ENCODE measurements around the gene CFAP61.
A peak's percentile ranks its signal among the peaks of the same experiment; 100 is the strongest.
"Not testable (repeated sequence)": the region's sequence is repeated elsewhere in the genome, so short reads cannot be mapped to it uniquely, and the experiment has no call there.

Gene CFAP61

GRCh38 chr20:20083807-20084206, 31.5 kb downstream of the CFAP61 start:
- FAIRE-seq (peak; percentile 75), DNase-seq (ENCODE audit: extremely low spot score, insufficient read length, low read depth) (no peak)

DNA sequence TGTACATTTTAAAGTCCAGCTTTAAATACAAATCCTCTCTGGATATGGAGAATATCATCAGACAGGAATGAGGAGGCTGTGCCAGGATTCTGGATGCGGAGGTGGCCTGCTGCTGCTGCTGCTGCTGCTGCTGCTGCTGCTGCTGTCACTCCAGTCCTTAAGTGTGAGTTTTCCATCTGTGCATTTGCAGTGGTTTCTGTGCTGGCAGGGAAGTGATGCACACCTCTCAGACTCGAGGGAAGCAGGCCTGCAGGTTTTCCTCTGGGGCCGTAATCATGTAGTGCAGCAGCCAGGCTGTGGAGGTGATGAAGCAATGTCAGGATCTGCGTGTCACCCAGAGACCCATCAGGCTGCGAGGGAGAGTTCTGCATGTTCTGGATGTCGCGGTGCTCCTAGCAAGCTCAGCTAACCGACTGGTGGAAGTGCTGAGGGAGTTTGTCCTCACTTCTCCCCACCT, 32.0 kb downstream of the CFAP61 start:
- no peak for DNase-seq (ENCODE audit: extremely low spot score, insufficient read length, low read depth)
- no peak for FAIRE-seq

DNA sequence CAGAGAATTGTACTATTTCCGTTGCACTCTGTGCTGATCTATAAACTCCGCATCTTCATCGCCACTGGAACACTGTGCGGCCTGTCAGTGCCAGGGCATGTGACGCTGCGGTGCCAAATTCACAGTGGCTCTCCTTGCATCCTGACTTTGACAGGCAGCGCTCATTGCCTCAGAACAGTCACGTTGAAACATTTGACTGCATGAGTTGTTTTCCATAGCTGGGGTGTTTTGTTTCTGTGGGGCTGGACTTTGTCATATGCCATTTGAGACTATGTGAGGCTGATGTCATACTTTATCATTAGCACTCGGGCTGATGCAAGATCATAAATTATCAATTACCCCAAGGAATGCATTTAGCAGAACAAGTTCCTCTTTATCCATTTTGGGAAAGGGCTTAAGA, 32.7 kb downstream of the CFAP61 start:
- DNase-seq (ENCODE audit: extremely low spot score, insufficient read length, low read depth) (no peak), FAIRE-seq (no peak)

GRCh38 chr20:20085812-20086211, 33.5 kb downstream of the CFAP61 start:
- no peak for FAIRE-seq
- DNase-seq (ENCODE audit: extremely low spot score, insufficient read length, low read depth): no peak

GRCh38 chr20:20089018-20089417, 36.7 kb downstream of the CFAP61 start:
- FAIRE-seq: no peak

DNA sequence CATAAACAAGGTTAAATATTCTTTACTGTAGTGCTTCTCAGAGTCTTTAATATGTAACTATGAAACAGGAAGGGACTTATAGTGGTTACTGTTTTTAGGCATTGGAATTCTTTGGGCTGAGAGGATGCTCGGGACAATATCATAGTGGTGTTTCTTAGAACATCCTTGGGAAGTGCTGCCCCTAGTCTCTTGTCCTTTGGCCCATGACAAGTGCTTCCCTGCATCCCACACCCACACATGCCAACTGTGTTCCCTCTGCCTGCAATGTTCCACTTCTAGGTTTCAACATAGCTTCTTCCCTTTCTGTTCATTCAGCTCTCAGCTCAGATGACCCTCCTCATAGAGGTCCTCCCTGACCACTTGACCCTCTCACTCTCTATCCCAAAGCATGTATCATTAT, 37.6 kb downstream of the CFAP61 start:
- DNase-seq (ENCODE audit: extremely low spot score, insufficient read length, low read depth) (no peak), FAIRE-seq (no peak)

More at GRCh38 chr20:20089018-20089417, 36.7 kb downstream of the CFAP61 start:
- no peak for DNase-seq (ENCODE audit: extremely low spot score, insufficient read length, low read depth)

DNA sequence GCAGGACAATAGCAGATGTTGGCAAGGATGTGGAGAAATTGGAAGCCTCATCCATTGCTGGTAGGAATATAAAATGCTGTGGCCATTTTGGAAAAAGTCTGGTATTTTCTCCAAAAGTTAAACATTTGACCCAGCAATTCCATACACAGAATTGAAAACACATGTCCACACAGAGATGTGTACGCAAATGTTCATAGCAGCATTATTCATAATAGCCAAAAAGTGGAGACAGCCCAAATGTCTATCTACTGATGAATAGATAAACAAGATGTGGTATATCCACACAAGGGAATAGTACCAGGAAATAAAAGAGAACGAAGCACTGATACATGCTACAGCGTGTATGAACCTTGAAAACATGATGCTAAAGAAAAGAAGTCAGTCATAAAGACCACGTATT, 40.5 kb downstream of the CFAP61 start:
- FAIRE-seq: no peak
- no peak for DNase-seq (ENCODE audit: extremely low spot score, insufficient read length, low read depth)

DNA sequence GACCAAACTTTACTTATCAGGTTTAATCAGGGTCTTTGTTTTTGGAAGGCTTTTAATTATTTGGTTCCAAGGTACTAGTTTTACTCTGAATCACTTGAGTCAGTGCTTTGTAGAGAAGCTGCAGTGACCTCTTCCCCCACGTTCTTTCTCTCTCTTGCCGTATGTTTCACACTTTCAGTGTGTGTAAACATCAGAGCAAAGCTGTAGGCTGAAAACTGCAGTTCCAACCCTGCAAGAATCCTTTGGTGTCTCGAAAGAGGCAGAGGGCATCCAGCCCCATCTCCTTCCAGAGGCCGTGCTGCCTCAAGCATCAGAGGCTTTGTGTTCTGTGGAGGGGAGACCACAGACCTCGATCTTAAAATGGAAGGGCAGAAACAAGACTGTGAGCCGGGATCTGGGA, 42.1 kb downstream of the CFAP61 start:
- FAIRE-seq: no peak
- DNase-seq (ENCODE audit: extremely low spot score, insufficient read length, low read depth): no peak

DNA sequence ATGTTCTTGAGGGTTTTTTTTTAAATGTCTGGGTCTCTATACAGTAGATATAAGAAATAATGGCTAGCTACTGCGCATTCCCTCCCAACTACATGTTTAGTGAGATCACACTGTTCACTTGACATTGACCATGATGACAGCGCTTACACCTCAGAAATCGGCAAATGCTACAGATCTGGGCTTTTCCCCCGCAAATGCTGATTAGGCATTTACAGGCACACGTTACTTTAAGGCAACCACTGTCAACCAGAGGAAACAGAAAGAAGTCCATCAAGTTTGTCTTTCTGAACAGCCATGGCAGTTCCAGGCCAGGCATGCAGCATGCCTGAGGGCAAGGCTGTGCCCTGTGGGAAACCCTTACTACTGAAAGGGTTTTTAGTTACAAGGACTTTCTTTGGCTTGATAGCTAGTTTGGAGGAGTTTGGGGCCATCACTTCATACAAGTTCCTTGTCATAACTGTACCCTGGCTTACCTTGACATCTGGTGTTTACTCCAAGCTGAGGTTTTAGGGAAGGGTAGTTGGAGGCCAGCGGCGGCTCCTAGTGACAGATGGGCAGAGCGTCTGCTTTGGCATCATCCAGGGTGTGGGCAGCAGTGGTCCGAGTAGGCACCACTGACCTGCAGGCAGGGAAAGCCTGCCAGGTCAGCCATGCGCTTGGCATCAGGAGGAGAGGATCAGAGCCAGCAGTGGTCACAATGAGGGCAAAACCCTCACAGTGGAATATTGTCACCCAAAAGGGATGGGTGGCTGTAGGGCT, 43.0 kb downstream of the CFAP61 start:
- DNase-seq (ENCODE audit: extremely low spot score, insufficient read length, low read depth) (no peak), FAIRE-seq (no peak)

DNA sequence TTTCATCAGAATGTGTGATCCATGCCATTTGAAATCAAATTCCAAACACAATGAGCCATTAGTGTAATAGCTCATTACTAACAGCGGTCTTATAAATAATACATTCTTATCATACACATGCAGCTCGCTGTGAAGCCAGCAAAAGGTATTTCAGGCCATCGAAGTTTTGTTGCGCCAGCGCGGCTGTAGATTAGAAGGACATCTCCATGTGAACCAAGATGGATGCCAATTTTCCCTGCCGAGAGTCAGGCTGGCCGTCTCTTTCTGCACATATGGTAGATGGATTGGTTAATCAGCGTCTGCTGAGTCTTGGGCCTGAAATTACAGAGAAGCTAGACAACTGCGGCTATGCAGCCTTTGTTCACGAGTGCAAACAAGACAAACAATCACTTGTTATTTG, 44.1 kb downstream of the CFAP61 start:
- FAIRE-seq (no peak), DNase-seq (ENCODE audit: extremely low spot score, insufficient read length, low read depth) (no peak)

GRCh38 chr20:20100881-20101280, 48.5 kb downstream of the CFAP61 start:
- DNase-seq (ENCODE audit: extremely low spot score, insufficient read length, low read depth): no peak
- FAIRE-seq: no peak

DNA sequence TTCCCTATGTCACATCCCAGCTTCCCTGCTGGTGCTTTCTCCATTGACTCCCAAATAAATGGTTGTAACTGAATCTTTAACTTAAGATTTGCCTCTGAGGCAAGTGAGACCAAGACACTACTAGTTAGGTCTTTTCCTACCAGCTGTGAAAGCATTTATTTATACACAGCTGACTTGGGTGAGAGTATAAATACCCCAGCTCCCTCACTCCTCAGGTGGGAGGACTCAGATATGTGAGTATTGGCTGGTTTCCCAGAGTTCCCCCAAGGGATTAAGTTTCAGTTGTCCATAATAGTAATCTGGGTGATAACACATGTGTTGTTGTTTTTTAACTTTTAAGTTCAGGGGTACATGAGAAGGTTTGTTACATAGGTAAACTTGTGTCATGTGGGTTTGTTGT, 49.8 kb downstream of the CFAP61 start:
- DNase-seq (ENCODE audit: extremely low spot score, insufficient read length, low read depth) (no peak), FAIRE-seq (no peak)

DNA sequence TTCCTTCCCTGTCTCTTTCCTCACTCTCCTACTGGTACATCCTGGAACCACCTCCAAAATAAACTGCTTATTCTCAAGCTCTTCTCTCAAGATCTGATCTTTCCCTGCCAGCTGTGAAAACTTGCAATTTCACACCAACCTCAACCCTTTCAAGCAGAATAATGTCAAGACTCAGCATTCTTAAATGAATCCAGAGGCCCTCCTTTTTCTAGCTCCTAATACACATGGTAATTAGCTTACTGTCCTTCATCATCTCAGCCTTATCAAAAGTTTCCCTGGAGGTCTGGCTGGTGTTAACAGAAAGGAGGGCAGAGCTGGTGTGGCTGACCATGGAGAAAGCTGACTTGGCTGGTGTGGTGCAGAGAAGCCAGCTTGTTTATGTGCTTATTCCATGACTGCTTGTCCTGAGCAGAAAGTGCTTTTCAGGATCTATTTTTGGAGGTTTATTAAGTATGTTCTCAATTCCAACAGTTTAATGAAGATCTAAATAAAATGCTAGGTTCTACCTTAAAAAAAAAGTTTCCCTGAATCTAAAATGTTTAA, 50.5 kb downstream of the CFAP61 start:
- DNase-seq (ENCODE audit: extremely low spot score, insufficient read length, low read depth) (no peak), FAIRE-seq (no peak)

DNA sequence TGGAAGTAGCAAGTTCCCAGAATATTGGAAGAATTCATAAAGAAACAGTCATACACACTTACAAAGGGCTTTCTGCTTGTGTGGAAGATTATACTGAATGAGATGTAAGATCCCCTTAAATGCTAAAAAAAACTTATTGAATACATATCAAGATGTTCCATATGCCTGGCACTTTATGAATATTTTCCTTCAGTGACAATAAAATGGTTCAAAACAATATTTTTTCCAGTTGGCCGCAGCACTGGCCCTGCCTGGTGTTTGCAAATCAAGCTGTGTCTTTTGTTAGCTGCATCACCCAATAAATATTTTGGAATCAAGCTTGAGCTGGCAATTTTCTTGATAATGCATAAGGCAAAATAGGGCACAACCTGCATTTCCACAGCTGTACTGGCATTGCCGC, 51.2 kb downstream of the CFAP61 start:
- FAIRE-seq (no peak), DNase-seq (ENCODE audit: extremely low spot score, insufficient read length, low read depth) (no peak)

DNA sequence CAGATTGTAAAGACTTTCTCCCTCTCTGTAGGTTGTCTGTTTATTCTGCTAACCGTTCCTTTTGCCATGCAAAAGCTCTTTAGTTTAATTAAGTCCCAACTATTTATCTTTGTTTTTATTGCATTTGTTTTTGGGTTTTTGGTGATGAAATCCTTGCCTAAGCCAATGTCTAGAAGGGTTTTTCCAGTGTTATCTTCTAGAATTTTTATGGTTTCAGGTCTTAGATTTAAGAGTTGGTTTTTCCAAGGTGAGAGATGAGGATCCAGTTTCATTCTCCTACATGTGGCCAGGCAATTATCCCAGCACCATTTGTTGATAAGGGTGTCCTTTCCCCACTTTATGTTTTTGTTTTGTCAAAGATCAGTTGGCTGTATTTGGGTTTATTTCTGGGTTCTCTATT, 70.9 kb downstream of the CFAP61 start:
- not testable (repeated sequence) for FAIRE-seq

GRCh38 chr20:20130399-20130798, 78.1 kb downstream of the CFAP61 start:
- FAIRE-seq (no peak), DNase-seq (ENCODE audit: extremely low spot score, insufficient read length, low read depth) (no peak)

More for the DNA sequence above, 70.9 kb downstream of the CFAP61 start:
- DNase-seq (ENCODE audit: extremely low spot score, insufficient read length, low read depth): not testable (repeated sequence)

DNA sequence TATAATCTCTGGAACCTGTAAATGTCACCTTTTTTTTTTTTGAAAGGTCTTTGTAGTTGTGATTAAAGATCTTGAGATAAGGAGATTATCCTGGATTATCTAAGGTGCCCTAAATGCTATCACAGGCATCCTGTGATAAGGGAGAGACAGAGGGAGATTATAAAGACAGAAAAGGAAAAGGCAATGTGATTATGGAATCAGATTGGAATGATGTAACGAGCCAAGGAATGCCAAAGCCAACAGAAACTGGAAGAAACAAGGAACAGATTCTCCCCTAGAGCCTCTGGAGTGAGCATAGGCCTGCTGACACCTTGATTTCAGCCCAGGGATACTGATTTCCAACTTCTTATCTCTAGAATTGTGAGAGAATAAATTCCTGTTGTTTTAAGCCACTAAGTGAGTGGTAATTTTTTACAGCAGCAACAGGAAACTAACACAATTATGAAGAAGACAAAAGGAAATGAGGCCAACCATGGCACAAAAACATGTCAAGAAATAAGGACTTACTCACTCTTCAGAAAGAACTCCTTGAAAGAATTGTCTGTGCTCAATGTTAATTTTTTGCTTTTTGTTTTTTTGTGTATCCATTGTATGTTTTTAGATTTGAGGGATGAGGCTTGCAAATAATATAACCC, 82.7 kb downstream of the CFAP61 start:
- DNase-seq (ENCODE audit: extremely low spot score, insufficient read length, low read depth): no peak
- no peak for FAIRE-seq

- FAIRE-seq (no peak), DNase-seq (ENCODE audit: extremely low spot score, insufficient read length, low read depth) (no peak)
These were observed 84.0 kb downstream of the CFAP61 start for GRCh38 chr20:20136313-20136712.

DNA sequence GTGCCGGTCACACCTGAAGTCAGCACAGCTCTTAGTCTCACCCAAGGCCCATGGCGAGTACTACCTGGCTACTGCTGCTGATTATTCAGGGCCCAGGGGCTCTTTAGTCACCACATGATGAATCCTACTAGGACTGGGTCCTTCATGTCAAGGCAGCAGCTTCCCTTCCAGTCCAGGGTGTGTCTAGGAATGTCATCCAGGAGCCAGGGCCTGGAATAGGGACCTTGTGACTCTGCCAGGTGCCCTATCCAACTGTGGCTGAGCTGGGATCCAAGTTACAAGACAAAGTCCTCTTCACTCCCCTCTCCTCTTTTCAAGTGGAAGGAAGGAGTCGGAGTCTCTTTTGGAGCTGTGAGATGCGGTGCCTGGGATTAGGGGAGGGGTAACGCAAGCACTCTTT, 85.5 kb downstream of the CFAP61 start:
- DNase-seq (ENCODE audit: extremely low spot score, insufficient read length, low read depth): no peak
- no peak for FAIRE-seq

GRCh38 chr20:20138301-20139064, 86.2 kb downstream of the CFAP61 start:
- FAIRE-seq (no peak), DNase-seq (ENCODE audit: extremely low spot score, insufficient read length, low read depth) (no peak)

GRCh38 chr20:20139403-20139802, 87.1 kb downstream of the CFAP61 start:
- DNase-seq (ENCODE audit: extremely low spot score, insufficient read length, low read depth): no peak
- FAIRE-seq: no peak
